B cell (primary cell): Measurements from ENCODE around the gene ABI3BP. TPM values are rescaled to one million over a fixed set of nuclear protein-coding genes. Genes with fewer than 3 reads are reported as not detected.
"Not testable (repeated sequence)": the region's sequence is repeated elsewhere in the genome, so short reads cannot be mapped to it uniquely, and the experiment has no call there.

ENCODE experiments used
- ATAC-seq: fragments of 200-7000 bp; cut with Tn5 transposase; one replicate; pipeline ENCODE4 v1.10.0; 2021; ENCODE audit warnings: low read depth, mild to moderate bottlenecking, moderate number of reproducible peaks, moderate library complexity
- CTCF ChIA-PET: fragments of 350-600 bp; sonication (Branson Sonifier 250); formaldehyde crosslinking; loops from one replicate; lab custom pipeline; 2021; ENCODE audit warnings: antibody characterized with exemption, inconsistent platforms; lab: Charles Lee
- POLR2A ChIA-PET: fragments of 350-600 bp; sonication (Branson Sonifier 250); formaldehyde crosslinking; loops from one replicate; lab custom pipeline; 2021; ENCODE audit warnings: antibody characterized with exemption; lab: Charles Lee
- DNase-seq: peaks from one replicate; pipeline ENCODE4 v3.0.0; 2013
- H2AFZ ChIP-seq: 2 replicates; pipeline ENCODE4 v1.6.1; 2012; ENCODE audit warnings: mild to moderate bottlenecking, low read depth, low read length; ENCODE audit not compliant: insufficient read depth, poor library complexity, severe bottlenecking
- H3K27ac ChIP-seq, 2 donors: 1 replicate in 1 of 2; 2 replicates in 1 of 2; pipeline ENCODE4 v1.5.1; 2012 to 2013; ENCODE audit warnings: low read length in 2 of 2, mild to moderate bottlenecking in 2 of 2, moderate library complexity in 1 of 2
- H3K27me3 ChIP-seq, 4 experiments: fragments of 200-600 bp in 1 of 4; sonication (generic) in 1 of 4; replicated peaks in 1 of 4; 1 replicate in 2 of 4; 2 replicates in 2 of 4; pipeline versions ENCODE4 v1.6.1 to v1.7.0; 2013 to 2016; ENCODE audit warnings: low read length in 3 of 4, mild to moderate bottlenecking in 2 of 4, mixed read lengths in 1 of 4, moderate library complexity in 1 of 4; ENCODE audit not compliant: insufficient read depth in 4 of 4, control insufficient read depth in 3 of 4; ENCODE audit errors: control extremely low read depth in 1 of 4
- H3K36me3 ChIP-seq, 2 experiments: replicated peaks in 1 of 2; 1 replicate in 1 of 2; 2 replicates in 1 of 2; pipeline versions ENCODE4 v1.6.1 to v1.7.1; 2013; ENCODE audit warnings: low read length in 1 of 2; ENCODE audit not compliant: insufficient read depth in 2 of 2, control insufficient read depth in 1 of 2; ENCODE audit errors: control extremely low read depth in 1 of 2, extremely low read depth in 1 of 2
- H3K4me1 ChIP-seq, 2 donors: fragments of 200-600 bp in 1 of 2; sonication (generic) in 1 of 2; 1 replicate in 1 of 2; 2 replicates in 1 of 2; pipeline versions ENCODE4 v1.5.1 to v1.6.1; 2013 to 2017; ENCODE audit warnings: low read length in 2 of 2; ENCODE audit not compliant: control insufficient read depth in 2 of 2, insufficient read depth in 2 of 2
- H3K4me2 ChIP-seq: replicated peaks from 2 replicates; pipeline ENCODE3; 2012; ENCODE audit warnings: mild to moderate bottlenecking, low read depth, low read length; ENCODE audit not compliant: poor library complexity, severe bottlenecking
- H3K4me3 ChIP-seq, 5 experiments: fragments of 200-600 bp in 1 of 5; sonication (generic) in 1 of 5; 1 replicate in 3 of 5; 2 replicates in 2 of 5; pipeline versions ENCODE4 v1.5.1 to v1.7.0; 2011 to 2016; ENCODE audit warnings: low read length in 4 of 5, mild to moderate bottlenecking in 4 of 5, low read depth in 2 of 5, control low read depth in 1 of 5, moderate library complexity in 1 of 5; ENCODE audit not compliant: insufficient read depth in 1 of 5; ENCODE audit errors: control extremely low read depth in 1 of 5, extremely low read depth in 1 of 5
- H3K79me2 ChIP-seq: fragments of 200-600 bp; sonication (generic); one replicate; pipeline ENCODE4 v1.6.0; 2016; ENCODE audit warnings: low read length; ENCODE audit not compliant: control insufficient read depth, insufficient read depth
- H3K9ac ChIP-seq: fragments of 200-600 bp; sonication (generic); 2 replicates; pipeline ENCODE4 v1.6.1; 2017; ENCODE audit warnings: mild to moderate bottlenecking, low read length, moderate library complexity
- H3K9me3 ChIP-seq, 3 donors: one replicate each; pipeline versions ENCODE4 v1.6.1 to v1.7.1; 2013; ENCODE audit warnings: low read length in 2 of 3; ENCODE audit not compliant: control insufficient read depth in 2 of 3, insufficient read depth in 1 of 3; ENCODE audit errors: control extremely low read depth in 1 of 3
- H4K20me1 ChIP-seq: 2 replicates; pipeline ENCODE4 v1.6.0; 2012; ENCODE audit warnings: mild to moderate bottlenecking, low read length; ENCODE audit not compliant: insufficient read depth, control insufficient read depth, poor library complexity, severe bottlenecking
- H3K27ac Mint-ChIP-seq: one replicate; pipeline ENCODE4 v1.8.0; 2021; ENCODE audit warnings: mixed read lengths
- H3K27me3 Mint-ChIP-seq: one replicate; pipeline ENCODE4 v1.8.0; 2021; ENCODE audit warnings: mixed read lengths
- H3K4me1 Mint-ChIP-seq: one replicate; pipeline ENCODE4 v1.8.0; 2021; ENCODE audit warnings: mixed read lengths
- H3K4me3 Mint-ChIP-seq: one replicate; pipeline ENCODE4 v1.8.0; 2021; ENCODE audit warnings: mixed read lengths
- H3K9me3 Mint-ChIP-seq: one replicate; pipeline ENCODE4 v1.8.0; 2022; ENCODE audit warnings: mixed read lengths; ENCODE audit not compliant: insufficient read depth
- EZH2 ChIP-seq: IDR thresholded peaks from 2 replicates; pipeline ENCODE4 v1.6.1; 2012; ENCODE audit warnings: borderline replicate concordance, low read depth, mild to moderate bottlenecking, moderate library complexity, low read length; ENCODE audit not compliant: insufficient read depth, poor library complexity, severe bottlenecking
- WGBS: methylation state at CpG from one replicate; pipeline ENCODE4 v1.1.5; 2013; ENCODE audit warnings: missing lambda C conversion rate; ENCODE audit not compliant: insufficient coverage; 5-methylcytosine and 5-hydroxymethylcytosine counted together
- intact Hi-C: fragments of 100-400 bp; cut with micrococcal nuclease; formaldehyde crosslinking; loops from one replicate; pipeline ENCODE4 v1.10.0; 2022
- polyA plus RNA-seq: library from polyadenylated mRNA; depleted of rRNA; stranded (reverse); fragments of >200 nt; gene quantifications from 2 replicates; pipeline ENCODE4 v1.2.3, GENCODE V29; 2012
- total RNA-seq, 2 donors: library from RNA; stranded (reverse); fragments of 120-200 nt in 1 of 2; gene quantifications; 1 replicate in 1 of 2; 2 replicates in 1 of 2; pipeline versions ENCODE4 v1.2.3 to v1.2.4, GENCODE V29; 2013 to 2022
- TF ChIP-seq, protein P1 (sequence below): fragments of 200-600 bp; IDR thresholded peaks from one replicate; pipeline ENCODE4 v1.8.0; 2022; ENCODE audit warnings: antibody characterized with exemption, mild to moderate bottlenecking

Gene ABI3BP
- total and polyA plus RNA-seq, 2 donors (not counting 1 experiment from before 2014, with no cell fraction given) = not detected

DNA sequence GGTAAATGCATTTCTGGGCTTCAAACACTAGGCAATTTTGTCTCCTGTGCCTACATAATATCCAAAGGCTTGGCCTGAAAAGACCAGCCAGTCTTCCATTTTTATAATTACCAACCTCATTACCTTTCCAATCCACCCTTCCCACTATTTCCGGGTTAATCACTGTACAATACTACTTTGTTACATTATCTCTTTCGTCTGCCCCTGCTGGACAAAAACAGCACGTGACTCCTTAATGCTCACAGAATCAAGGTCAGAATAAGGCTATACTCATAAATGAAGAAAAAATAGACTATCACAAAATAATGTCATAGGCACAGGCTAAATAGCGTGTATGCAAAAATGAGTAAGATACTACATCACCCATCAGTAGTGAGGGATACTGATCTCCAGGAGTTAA lies 40.1 kb downstream of the ABI3BP start:
- no peaks in the 10 kb centered on the region for H3K9me3 ChIP-seq
- no peaks in the 10 kb centered on the region for H3K4me1 ChIP-seq
- no peaks in the 10 kb centered on the region for H4K20me1 ChIP-seq
- intact Hi-C loops = no loop called here
- H3K36me3 ChIP-seq = no peaks in the 10 kb centered on the region
- no peaks in the 10 kb centered on the region for H3K4me1 Mint-ChIP-seq
- no peak overlapping the region for H3K4me2 ChIP-seq
- no peak overlapping the region for H3K9ac ChIP-seq
- ATAC-seq (no peak), DNase-seq (no peak)
- H2AFZ ChIP-seq = no peak overlapping the region
- H3K27ac Mint-ChIP-seq = no peak overlapping the region
- no peak overlapping the region for H3K27ac ChIP-seq
- no peak overlapping the region for H3K4me3 ChIP-seq
- ChIA-PET POLR2A (no interaction called here), CTCF (no interaction called here)
- 80% methylated on average over 1 of the region's 4 CpGs for WGBS
- H3K79me2 ChIP-seq = no peaks in the 10 kb centered on the region
- TF ChIP-seq EZH2 = no peak
- TF ChIP-seq, protein P1, sequence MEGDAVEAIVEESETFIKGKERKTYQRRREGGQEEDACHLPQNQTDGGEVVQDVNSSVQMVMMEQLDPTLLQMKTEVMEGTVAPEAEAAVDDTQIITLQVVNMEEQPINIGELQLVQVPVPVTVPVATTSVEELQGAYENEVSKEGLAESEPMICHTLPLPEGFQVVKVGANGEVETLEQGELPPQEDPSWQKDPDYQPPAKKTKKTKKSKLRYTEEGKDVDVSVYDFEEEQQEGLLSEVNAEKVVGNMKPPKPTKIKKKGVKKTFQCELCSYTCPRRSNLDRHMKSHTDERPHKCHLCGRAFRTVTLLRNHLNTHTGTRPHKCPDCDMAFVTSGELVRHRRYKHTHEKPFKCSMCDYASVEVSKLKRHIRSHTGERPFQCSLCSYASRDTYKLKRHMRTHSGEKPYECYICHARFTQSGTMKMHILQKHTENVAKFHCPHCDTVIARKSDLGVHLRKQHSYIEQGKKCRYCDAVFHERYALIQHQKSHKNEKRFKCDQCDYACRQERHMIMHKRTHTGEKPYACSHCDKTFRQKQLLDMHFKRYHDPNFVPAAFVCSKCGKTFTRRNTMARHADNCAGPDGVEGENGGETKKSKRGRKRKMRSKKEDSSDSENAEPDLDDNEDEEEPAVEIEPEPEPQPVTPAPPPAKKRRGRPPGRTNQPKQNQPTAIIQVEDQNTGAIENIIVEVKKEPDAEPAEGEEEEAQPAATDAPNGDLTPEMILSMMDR = no peak
- H3K9me3 Mint-ChIP-seq = no peaks in the 10 kb centered on the region
- no peaks in the 10 kb centered on the region for H3K27me3 ChIP-seq
- H3K27me3 Mint-ChIP-seq = no peaks in the 10 kb centered on the region
- H3K4me3 Mint-ChIP-seq = no peak overlapping the region

DNA sequence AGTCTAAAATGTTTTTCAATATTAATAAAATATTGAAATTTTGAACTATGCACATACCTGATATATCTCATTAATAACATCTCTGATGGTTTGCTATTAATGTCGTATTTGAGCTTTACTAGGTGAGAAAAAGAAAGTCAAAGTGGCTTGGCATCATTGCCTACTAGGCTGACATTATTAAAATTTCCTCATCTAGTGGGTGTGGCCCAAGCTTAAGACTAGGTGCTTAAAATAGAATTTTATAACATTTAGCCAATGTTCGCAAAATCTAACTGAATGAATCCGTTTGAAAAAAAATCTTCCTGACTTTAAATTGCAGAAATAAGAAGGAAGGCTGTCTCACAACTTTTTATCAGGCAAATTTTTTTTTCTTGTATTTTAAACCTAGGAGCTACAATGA lies 46.1 kb downstream of the ABI3BP start:
- no peak overlapping the region for H3K27ac Mint-ChIP-seq
- Histone ChIP-seq H3K4me1 (no peaks in the 10 kb centered on the region), H3K27me3 (no peaks in the 10 kb centered on the region), H3K79me2 (no peaks in the 10 kb centered on the region), H3K4me3 (no peak overlapping the region), H3K9ac (no peak overlapping the region), H4K20me1 (no peaks in the 10 kb centered on the region), H3K4me2 (no peak overlapping the region), H3K9me3 (peaks cover 0 to 2% (median 0%) of the 10 kb centered on the region in 3 donors), H3K36me3 (no peaks in the 10 kb centered on the region), H3K27ac (no peak overlapping the region), H2AFZ (no peak overlapping the region)
- DNase-seq (no peak), ATAC-seq (no peak)
- POLR2A ChIA-PET = no interaction called here
- TF ChIP-seq, protein P1 = no peak
- no peak for TF ChIP-seq EZH2
- intact Hi-C loops = no loop called here
- no peaks in the 10 kb centered on the region for H3K27me3 Mint-ChIP-seq
- no peaks in the 10 kb centered on the region for H3K9me3 Mint-ChIP-seq
- no peaks in the 10 kb centered on the region for H3K4me1 Mint-ChIP-seq
- H3K4me3 Mint-ChIP-seq = no peak overlapping the region
- WGBS = no CpG with 5 or more reads among the region's 3 CpGs
- CTCF ChIA-PET = interaction anchor here (1.3 kb wide), 1 partner anchor 11 kb away, joined by 3 read pairs; no protein-coding TSS in a partner anchor

DNA sequence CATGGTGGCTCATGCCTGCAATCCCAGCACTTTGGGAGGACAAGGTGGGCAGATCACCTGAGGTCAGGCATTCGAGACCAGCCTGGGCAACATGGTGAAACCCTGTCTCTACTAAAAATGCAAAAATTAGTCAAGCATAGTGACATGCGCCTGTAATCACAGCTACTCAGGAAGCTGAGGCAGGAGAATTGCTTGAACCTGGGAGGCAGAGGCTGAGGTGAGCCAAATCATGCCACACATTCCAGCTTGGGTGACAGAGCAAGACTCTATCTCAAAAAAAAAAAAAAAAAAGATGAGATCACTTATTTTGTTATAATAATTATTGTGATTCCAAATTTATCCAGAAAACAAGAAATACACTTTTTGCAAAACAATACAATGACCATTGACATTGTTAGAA lies 47.1 kb downstream of the ABI3BP start:
- H4K20me1 ChIP-seq, H3K27me3 ChIP-seq, intact Hi-C loops, H3K4me3 ChIP-seq, H3K4me3 Mint-ChIP-seq, DNase-seq, H3K79me2 ChIP-seq, H3K27me3 Mint-ChIP-seq, H3K4me2 ChIP-seq, H2AFZ ChIP-seq, H3K27ac Mint-ChIP-seq, CTCF ChIA-PET, H3K36me3 ChIP-seq, H3K4me1 ChIP-seq, ATAC-seq, POLR2A ChIA-PET, H3K27ac ChIP-seq, H3K9me3 ChIP-seq, H3K9ac ChIP-seq, H3K9me3 Mint-ChIP-seq, H3K4me1 Mint-ChIP-seq: not testable (repeated sequence)
- WGBS = 83% methylated on average over 2 of the region's 2 CpGs
